Peyer's patch (tissue), 4 donors: ENCODE data around the gene BCL2L14.

Experiments used
- POLR2A ChIP-seq, 2 donors: fragments of 450-650 bp; IDR thresholded peaks; one replicate each; pipeline ENCODE4 v1.5.1; 2017; ENCODE audit warnings: antibody characterized with exemption in 2 of 2, mild to moderate bottlenecking in 2 of 2, moderate library complexity in 2 of 2
- TF ChIP-seq, protein P1 (sequence below), 6 experiments: fragments of 450-650 bp in 4 of 6; fragments of 200-600 bp in 2 of 6; sonication (generic) in 1 of 6; IDR thresholded peaks; one replicate each; pipeline ENCODE4 v1.5.1; 2017 to 2019; ENCODE audit warnings: antibody characterized with exemption in 6 of 6, mild to moderate bottlenecking in 3 of 6, moderate library complexity in 1 of 6

DNA sequence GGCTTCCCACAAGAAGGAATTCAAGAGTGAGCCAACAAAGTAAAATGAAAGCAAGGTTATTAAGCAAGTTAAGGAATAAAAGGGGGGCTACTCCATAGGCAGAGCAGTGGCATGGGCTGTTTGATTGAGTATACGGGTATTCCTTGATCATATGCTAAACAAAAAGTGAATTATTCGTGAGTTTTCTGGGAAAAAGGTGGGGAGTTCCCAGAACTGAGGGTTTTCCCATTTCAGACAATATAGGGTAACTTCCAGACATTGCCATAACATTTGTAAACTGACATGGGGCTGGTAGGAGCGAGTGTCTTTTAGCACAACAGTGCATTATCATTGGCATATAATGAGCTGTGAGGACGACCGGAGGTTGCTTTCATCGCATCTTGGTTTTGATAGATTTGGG lies 2.0 kb upstream of the BCL2L14 start:
- no peak for TF ChIP-seq POLR2A (IDR thresholded peaks at IDR 0.05)
- TF ChIP-seq, protein P1, sequence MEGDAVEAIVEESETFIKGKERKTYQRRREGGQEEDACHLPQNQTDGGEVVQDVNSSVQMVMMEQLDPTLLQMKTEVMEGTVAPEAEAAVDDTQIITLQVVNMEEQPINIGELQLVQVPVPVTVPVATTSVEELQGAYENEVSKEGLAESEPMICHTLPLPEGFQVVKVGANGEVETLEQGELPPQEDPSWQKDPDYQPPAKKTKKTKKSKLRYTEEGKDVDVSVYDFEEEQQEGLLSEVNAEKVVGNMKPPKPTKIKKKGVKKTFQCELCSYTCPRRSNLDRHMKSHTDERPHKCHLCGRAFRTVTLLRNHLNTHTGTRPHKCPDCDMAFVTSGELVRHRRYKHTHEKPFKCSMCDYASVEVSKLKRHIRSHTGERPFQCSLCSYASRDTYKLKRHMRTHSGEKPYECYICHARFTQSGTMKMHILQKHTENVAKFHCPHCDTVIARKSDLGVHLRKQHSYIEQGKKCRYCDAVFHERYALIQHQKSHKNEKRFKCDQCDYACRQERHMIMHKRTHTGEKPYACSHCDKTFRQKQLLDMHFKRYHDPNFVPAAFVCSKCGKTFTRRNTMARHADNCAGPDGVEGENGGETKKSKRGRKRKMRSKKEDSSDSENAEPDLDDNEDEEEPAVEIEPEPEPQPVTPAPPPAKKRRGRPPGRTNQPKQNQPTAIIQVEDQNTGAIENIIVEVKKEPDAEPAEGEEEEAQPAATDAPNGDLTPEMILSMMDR (IDR thresholded peaks at IDR 0.05), result no peak
